HFF-Myc (cell line): Measurements from ENCODE around the gene HIVEP3.

Experiments
- DNase-seq: peaks from one replicate; pipeline ENCODE4 v3.0.0-alpha.2; 2011; ENCODE audit warnings: low read depth; ENCODE audit errors: extremely low read depth
- H3K4me3 ChIP-seq: replicated peaks from 2 replicates; pipeline ENCODE4 v1.5.1; 2011; ENCODE audit warnings: low read depth, mild to moderate bottlenecking, control low read depth, low read length
- TF ChIP-seq, protein P1 (sequence below): IDR thresholded peaks from 2 replicates; pipeline ENCODE4 v1.5.1; 2012; ENCODE audit warnings: mild to moderate bottlenecking, low read depth, low read length, control low read depth; ENCODE audit errors: missing control alignments

Gene HIVEP3

DNA sequence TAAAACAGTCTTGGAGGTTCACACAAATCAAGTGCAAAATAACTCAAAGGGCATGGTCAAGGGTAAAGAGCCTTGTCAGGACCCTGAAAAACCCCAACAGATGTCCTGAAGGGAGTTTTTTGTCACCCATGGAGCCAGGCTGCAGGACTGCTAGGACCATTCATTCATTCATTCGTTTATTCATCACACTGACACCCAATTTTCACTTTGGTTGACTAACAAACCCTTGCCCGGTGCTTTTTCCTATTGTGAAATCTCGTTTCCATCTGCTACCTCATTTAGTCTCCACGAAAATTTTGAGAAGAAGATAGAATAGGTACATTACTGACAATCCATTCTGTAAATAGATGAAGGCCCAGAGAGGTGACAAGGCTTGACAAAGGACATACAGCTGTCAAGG lies 216.0 kb downstream of the HIVEP3 start:
- DNase-seq, result no peak
- TF ChIP-seq, protein P1, sequence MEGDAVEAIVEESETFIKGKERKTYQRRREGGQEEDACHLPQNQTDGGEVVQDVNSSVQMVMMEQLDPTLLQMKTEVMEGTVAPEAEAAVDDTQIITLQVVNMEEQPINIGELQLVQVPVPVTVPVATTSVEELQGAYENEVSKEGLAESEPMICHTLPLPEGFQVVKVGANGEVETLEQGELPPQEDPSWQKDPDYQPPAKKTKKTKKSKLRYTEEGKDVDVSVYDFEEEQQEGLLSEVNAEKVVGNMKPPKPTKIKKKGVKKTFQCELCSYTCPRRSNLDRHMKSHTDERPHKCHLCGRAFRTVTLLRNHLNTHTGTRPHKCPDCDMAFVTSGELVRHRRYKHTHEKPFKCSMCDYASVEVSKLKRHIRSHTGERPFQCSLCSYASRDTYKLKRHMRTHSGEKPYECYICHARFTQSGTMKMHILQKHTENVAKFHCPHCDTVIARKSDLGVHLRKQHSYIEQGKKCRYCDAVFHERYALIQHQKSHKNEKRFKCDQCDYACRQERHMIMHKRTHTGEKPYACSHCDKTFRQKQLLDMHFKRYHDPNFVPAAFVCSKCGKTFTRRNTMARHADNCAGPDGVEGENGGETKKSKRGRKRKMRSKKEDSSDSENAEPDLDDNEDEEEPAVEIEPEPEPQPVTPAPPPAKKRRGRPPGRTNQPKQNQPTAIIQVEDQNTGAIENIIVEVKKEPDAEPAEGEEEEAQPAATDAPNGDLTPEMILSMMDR, result no peak
- H3K4me3 ChIP-seq, result no peak overlapping the region

DNA sequence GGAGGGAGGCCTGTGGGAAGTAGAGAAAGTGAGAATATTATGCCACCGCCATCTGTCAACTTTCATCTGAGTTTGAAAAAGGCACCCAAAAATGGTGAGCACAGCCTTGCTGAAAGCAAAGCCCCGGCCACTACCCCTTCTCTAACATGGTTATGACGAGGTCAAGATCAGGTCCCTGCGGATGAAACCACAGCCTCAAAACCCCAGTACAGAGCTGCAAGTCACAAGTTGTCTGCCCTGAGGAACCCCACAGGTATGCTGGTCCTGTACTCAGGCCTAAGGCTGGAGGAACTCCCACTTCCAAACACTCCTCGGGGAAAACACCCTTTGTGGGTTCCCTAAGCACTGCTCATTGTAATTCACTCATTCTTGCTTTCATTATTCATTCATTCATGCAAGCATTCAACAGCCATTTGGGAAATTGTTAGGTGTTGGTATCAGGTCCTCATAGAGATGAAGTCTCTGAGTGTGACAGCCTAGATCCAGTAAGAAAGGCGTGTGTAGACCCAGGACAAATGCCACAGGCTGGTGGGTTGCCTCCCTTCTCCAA lies 217.7 kb downstream of the HIVEP3 start:
- H3K4me3 ChIP-seq, result no peak overlapping the region
- no peak for DNase-seq
- TF ChIP-seq, protein P1, result no peak

DNA sequence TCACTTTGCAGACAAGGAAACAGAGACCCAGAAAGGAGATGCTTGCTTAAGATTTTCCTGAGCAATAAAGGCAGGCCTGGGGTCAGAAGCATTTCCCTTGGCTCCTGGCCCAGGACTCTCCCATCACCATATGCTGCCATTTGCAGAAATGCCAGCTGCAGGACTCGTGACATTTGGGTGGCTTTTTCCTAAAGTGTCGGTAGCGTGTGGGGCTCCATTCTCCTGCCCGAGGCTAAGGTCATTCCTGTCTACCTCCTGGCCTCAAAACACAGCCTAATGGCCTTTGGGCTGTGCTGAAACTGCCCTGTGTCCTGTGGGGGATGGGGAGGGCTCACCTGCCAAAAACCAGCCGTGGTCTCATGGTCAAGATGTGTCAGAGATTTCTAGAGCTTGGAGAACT lies 218.1 kb downstream of the HIVEP3 start:
- TF ChIP-seq, protein P1, result no peak
- DNase-seq, result no peak
- no peak overlapping the region for H3K4me3 ChIP-seq

DNA sequence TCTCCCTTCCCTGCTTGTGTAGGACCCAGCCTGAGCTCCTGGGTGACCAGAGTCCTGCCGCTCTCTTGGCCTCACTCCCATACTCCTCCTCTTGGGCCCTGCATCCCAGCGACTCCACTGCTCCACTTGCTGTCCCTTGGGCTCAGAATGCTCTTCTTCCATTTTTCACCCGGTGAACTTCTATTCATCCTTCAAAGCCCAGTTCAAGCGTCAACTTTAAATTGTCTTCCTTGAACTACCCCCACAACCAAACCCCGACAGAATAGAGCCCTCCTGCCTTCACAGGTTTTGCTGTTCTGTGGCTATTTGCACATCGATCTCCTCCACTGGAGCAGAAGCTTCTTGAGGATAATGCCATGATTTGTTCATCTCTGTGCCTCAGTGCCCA lies 218.9 kb downstream of the HIVEP3 start:
- DNase-seq, result no peak
- TF ChIP-seq, protein P1, result no peak
- H3K4me3 ChIP-seq, result no peak overlapping the region

DNA sequence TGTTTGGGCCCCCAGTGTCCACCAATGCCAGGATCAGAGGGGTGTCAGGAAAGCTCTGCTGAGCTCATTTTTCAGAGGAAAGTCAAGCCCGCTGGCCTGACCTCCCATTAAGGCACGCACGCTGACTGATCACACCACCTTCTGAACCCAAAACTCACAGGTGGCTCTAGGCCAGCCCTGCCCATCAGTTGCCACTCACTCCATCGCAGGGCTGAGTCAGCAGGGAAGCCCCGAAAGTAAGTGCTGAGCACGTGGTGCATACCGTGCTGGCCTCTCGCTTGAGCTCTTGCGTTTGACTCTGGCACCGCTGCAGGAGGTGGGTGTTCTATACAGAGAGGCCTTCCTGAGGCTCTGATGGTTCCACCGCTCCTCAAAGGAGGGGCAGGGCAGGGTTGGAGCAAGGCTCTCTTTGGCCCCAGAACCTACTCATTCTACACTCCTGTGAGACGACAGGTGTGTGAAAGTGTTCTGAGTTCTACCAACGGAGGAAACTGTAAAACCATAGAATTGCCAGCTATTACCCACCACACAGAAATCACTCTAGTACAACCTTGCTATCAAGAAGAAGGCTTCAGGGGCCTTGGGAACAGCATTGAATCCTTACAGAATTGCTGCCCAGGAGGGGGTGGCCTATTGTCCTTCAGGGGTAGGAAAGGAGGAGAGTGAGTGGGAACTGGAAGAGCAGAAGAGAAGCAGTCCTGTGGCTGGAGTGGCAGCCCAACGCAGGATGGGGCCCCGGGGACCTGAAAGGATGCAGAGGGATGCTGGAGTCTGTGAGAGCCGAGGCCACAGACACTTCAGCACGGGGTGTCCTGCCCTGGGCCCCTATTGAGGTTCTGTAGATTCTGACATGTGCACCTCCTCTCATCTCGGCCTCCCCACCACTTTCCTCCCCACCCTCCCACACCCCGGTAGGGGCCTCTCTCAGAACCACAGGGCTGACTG lies 219.5 kb downstream of the HIVEP3 start:
- TF ChIP-seq, protein P1, result no peak

DNA sequence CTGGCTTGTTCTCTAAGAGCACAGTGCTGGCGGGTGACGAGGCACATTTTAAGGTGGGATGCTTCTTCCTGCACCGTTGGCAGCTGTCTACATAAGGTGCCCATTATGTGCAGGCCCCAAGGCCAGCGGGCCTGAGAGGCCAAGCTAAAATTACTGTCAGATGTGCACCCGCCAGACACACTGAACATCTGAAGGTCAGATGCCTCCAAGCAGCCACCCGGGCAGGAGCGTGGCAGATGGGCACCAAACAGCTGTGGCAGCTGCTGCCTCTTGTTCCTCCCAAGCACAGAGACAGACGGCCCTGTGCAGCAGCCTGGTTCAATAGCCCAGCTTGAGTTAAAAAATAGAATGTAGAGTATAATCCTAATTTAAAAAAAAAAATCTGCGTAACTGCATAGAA lies 222.3 kb downstream of the HIVEP3 start:
- DNase-seq, result no peak
- TF ChIP-seq, protein P1, result no peak
- no peak overlapping the region for H3K4me3 ChIP-seq

More for the DNA sequence above, 219.5 kb downstream of the HIVEP3 start:
- no peak for DNase-seq
- no peak overlapping the region for H3K4me3 ChIP-seq
